BJ (cell line): ENCODE results near the gene FMC1. TPM values are rescaled to one million over a fixed set of nuclear protein-coding genes. Genes with fewer than 3 reads are reported as not detected.

Experiments
- CTCF ChIA-PET: fragments of 350-600 bp; formaldehyde crosslinking; extraction: SDS; loops from one replicate; lab custom pipeline; 2021; ENCODE audit warnings: antibody characterized with exemption, inconsistent platforms; lab: Yijun Ruan, JAX
- POLR2A ChIA-PET: fragments of 300-600 bp; sonication (Branson Sonifier 250); formaldehyde crosslinking; extraction: SDS; loops from one replicate; lab custom pipeline; 2021; ENCODE audit warnings: antibody characterized with exemption; lab: Charles Lee
- DNase-seq: peaks from one replicate; pipeline ENCODE4 v3.0.0-alpha.2; 2011; ENCODE audit warnings: low read depth
- H3K27me3 ChIP-seq: 2 replicates; pipeline ENCODE4 v1.6.0; 2011; ENCODE audit warnings: low read length; ENCODE audit not compliant: control insufficient read depth, insufficient read depth
- H3K36me3 ChIP-seq: 2 replicates; pipeline ENCODE4 v1.5.1; 2011; ENCODE audit warnings: low read length; ENCODE audit not compliant: control insufficient read depth, insufficient read depth
- H3K4me3 ChIP-seq: 2 replicates; pipeline ENCODE4 v1.5.1; 2011; ENCODE audit warnings: low read depth, mild to moderate bottlenecking, control low read depth, low read length
- CTCF ChIP-seq: IDR thresholded peaks from 2 replicates; pipeline ENCODE4 v1.5.1; 2011; ENCODE audit warnings: low read depth, mild to moderate bottlenecking, control low read depth, inconsistent platforms, low read length, moderate library complexity; ENCODE audit not compliant: insufficient read depth
- polyA plus RNA-seq: library from polyadenylated mRNA; depleted of rRNA; stranded (reverse); fragments of >200 nt; gene quantifications from 2 replicates; pipeline ENCODE4 v1.2.3, GENCODE V29; 2011

FMC1 gene
- polyA plus RNA-seq, 1 experiment: 12.1 TPM

DNA sequence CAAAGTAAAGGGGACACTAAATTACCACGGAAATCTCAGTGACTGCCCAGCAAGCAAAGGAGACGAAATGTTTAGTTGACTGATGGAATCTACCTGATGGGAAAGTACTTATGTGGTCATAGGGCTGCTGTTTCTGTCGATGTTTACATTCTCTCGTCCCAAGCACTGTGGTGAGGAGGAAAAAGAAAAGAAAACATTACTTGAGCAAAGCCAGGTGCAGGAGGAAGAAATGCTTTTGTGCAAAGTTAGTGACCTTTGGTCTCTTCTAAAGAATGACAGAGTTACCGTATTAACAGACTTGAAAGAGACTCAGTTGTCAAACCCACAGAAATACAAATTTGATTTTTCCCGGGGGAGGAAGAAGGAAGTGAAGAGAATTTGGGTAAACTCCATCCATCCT lies 43.3 kb upstream of the FMC1 start:
- ChIA-PET CTCF (no interaction called here), POLR2A (no interaction called here)
- TF ChIP-seq CTCF: no peak
- Histone ChIP-seq H3K27me3 (no peaks in the 10 kb centered on the region), H3K36me3 (peaks cover 5% of the 10 kb centered on the region), H3K4me3 (no peak overlapping the region)
- no peak for DNase-seq

- no peak for DNase-seq
- ChIA-PET POLR2A (no interaction called here), CTCF (interaction anchor here (1.2 kb wide), 1 partner anchor 15 kb away, joined by 5 read pairs; no protein-coding TSS in a partner anchor)
- no peaks in the 10 kb centered on the region for H3K27me3 ChIP-seq
- H3K36me3 ChIP-seq: peaks cover 2% of the 10 kb centered on the region; the same call in 1 of the 2 replicates
- no peak overlapping the region for H3K4me3 ChIP-seq
- no peak for TF ChIP-seq CTCF
Measured at GRCh38 chr7:139299296-139299695, 41.8 kb upstream of the FMC1 start.

GRCh38 chr7:139300390-139300789 lies 40.7 kb upstream of the FMC1 start:
- CTCF ChIA-PET: no interaction called here
- H3K27me3 ChIP-seq: no peaks in the 10 kb centered on the region
- TF ChIP-seq CTCF: no peak
- DNase-seq: no peak
- no peaks in the 10 kb centered on the region; the same call in 1 of the 2 replicates for H3K36me3 ChIP-seq
- no peak overlapping the region for H3K4me3 ChIP-seq
- POLR2A ChIA-PET: no interaction called here

DNA sequence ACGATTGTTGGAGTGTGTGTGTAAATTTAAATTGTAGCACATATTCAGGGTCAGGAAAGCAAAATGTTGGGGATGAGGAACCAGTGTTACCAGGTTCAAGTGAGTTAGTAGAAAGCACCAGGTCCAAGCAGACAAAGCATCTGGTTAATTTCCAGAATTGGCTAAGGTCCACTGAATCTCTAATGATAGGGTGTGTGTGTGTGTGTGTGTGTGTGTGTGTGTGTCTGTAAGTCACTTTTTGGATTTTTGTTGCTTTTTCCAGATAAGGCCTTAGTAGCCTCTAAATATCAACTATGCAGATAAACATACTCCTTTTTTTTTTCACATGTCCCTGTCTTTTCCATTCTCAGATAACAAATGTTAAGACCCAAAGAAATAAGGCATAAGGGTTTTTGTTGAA lies 36.6 kb upstream of the FMC1 start:
- DNase-seq: no peak
- POLR2A ChIA-PET: no interaction called here
- Histone ChIP-seq H3K27me3 (no peaks in the 10 kb centered on the region), H3K4me3 (no peak overlapping the region), H3K36me3 (0 out of 2 replicates have a peak, but pooled peaks cover 1% of the 10 kb centered on the region)
- no peak for TF ChIP-seq CTCF
- CTCF ChIA-PET: no interaction called here

- no peak for TF ChIP-seq CTCF
- no peak overlapping the region for H3K4me3 ChIP-seq
- H3K36me3 ChIP-seq: no peaks in the 10 kb centered on the region
- DNase-seq: no peak
- H3K27me3 ChIP-seq: no peaks in the 10 kb centered on the region
- CTCF ChIA-PET: no interaction called here
- POLR2A ChIA-PET: no interaction called here
Measured at GRCh38 chr7:139317939-139318505, 23.1 kb upstream of the FMC1 start.
